Naive thymus-derived CD4-positive, alpha-beta T cell (primary cell): ENCODE results near the gene CPXM2. TPM values are rescaled to one million over a fixed set of nuclear protein-coding genes. Genes with fewer than 3 reads are reported as not detected.
"Not testable (repeated sequence)": the region's sequence is repeated elsewhere in the genome, so short reads cannot be mapped to it uniquely, and the experiment has no call there.

Source experiments
- ATAC-seq: fragments of 150-1000 bp; cut with Tn5 transposase; 2 replicates; pipeline ENCODE4 v1.10.0; 2021; ENCODE audit warnings: mild to moderate bottlenecking, moderate library complexity
- CTCF ChIA-PET: fragments of 350-600 bp; sonication (Branson Sonifier 250); formaldehyde crosslinking; loops from one replicate; lab custom pipeline; 2021; ENCODE audit warnings: antibody characterized with exemption; lab: Charles Lee
- POLR2A ChIA-PET: fragments of 350-600 bp; sonication (Branson Sonifier 250); formaldehyde crosslinking; loops from one replicate; lab custom pipeline; 2021; ENCODE audit warnings: antibody characterized with exemption, inconsistent platforms; lab: Charles Lee
- DNase-seq, 9 donors: peaks; one replicate each; pipeline versions ENCODE4 v3.0.0 to v3.0.0-alpha.2; 2020 to 2022; ENCODE audit warnings: mixed read lengths in 1 of 9
- H3K27ac ChIP-seq: one replicate; pipeline ENCODE4 v1.7.0; 2013; ENCODE audit warnings: mild to moderate bottlenecking, low read depth, low read length, moderate library complexity
- H3K27me3 ChIP-seq, 2 donors: one replicate each; pipeline ENCODE4 v1.7.0; 2013; ENCODE audit warnings: low read length in 2 of 2, mild to moderate bottlenecking in 2 of 2, moderate library complexity in 2 of 2; ENCODE audit not compliant: control insufficient read depth in 2 of 2, insufficient read depth in 2 of 2
- H3K36me3 ChIP-seq, 3 experiments: 1 replicate in 2 of 3; 2 replicates in 1 of 3; pipeline ENCODE4 v1.7.0; 2013; ENCODE audit warnings: low read length in 3 of 3, mild to moderate bottlenecking in 3 of 3, moderate library complexity in 1 of 3; ENCODE audit not compliant: insufficient read depth in 3 of 3, control insufficient read depth in 2 of 3
- H3K4me1 ChIP-seq, 2 donors: one replicate each; pipeline ENCODE4 v1.7.0; 2013; ENCODE audit warnings: low read length in 2 of 2, mild to moderate bottlenecking in 2 of 2, moderate library complexity in 1 of 2; ENCODE audit not compliant: control insufficient read depth in 2 of 2, insufficient read depth in 2 of 2
- H3K4me3 ChIP-seq: 2 replicates; pipeline ENCODE4 v1.7.0; 2013; ENCODE audit warnings: mild to moderate bottlenecking, low read length
- H3K9me3 ChIP-seq, 3 experiments: 1 replicate in 2 of 3; 2 replicates in 1 of 3; pipeline ENCODE4 v1.7.0; 2013; ENCODE audit warnings: low read length in 3 of 3; ENCODE audit not compliant: control insufficient read depth in 2 of 3
- H3K27ac Mint-ChIP-seq, 9 donors: one replicate each; pipeline ENCODE4 v1.8.0; 2020 to 2022; ENCODE audit warnings: mixed read lengths in 9 of 9, mild to moderate bottlenecking in 8 of 9, moderate library complexity in 5 of 9, inconsistent platforms in 2 of 9
- H3K27me3 Mint-ChIP-seq, 5 donors: one replicate each; pipeline ENCODE4 v1.8.0; 2021 to 2022; ENCODE audit warnings: mixed read lengths in 5 of 5, mild to moderate bottlenecking in 1 of 5
- H3K36me3 Mint-ChIP-seq, 5 donors: one replicate each; pipeline ENCODE4 v1.8.0; 2020 to 2022; ENCODE audit warnings: mixed read lengths in 5 of 5, mild to moderate bottlenecking in 3 of 5, inconsistent platforms in 1 of 5
- H3K4me1 Mint-ChIP-seq, 7 donors: one replicate each; pipeline ENCODE4 v1.8.0; 2020 to 2022; ENCODE audit warnings: mixed read lengths in 7 of 7, mild to moderate bottlenecking in 3 of 7, inconsistent platforms in 1 of 7
- H3K4me3 Mint-ChIP-seq, 10 donors: one replicate each; pipeline ENCODE4 v1.8.0; 2020 to 2022; ENCODE audit warnings: mild to moderate bottlenecking in 10 of 10, mixed read lengths in 10 of 10, moderate library complexity in 6 of 10, inconsistent platforms in 2 of 10
- H3K9me3 Mint-ChIP-seq, 11 donors: one replicate each; pipeline ENCODE4 v1.8.0; 2020 to 2022; ENCODE audit warnings: mixed read lengths in 11 of 11, mild to moderate bottlenecking in 4 of 11, inconsistent platforms in 1 of 11, moderate library complexity in 1 of 11
- intact Hi-C, 2 donors: fragments of 100-400 bp; cut with micrococcal nuclease; formaldehyde crosslinking; loops; one replicate each; pipeline ENCODE4 v1.15.1; 2023
- polyA plus RNA-seq, 2 donors: library from polyadenylated mRNA; unstranded; fragments of 300-500 nt; fragmentation: Illumina TruSeq; gene quantifications; one replicate each; pipeline ENCODE4 v1.2.3, GENCODE V29; 2021
- total RNA-seq, 6 experiments: library from RNA in 5 of 6; stranded (reverse) in 5 of 6; gene quantifications; 1 replicate in 5 of 6; 2 replicates in 1 of 6; pipeline ENCODE4 v1.2.3 and lab custom pipeline; 2021 to 2026

CPXM2 gene
- total and polyA plus RNA-seq, 7 experiments from 2014 or later, result not detected

- no peak overlapping the region for H3K4me3 Mint-ChIP-seq
- H3K36me3 Mint-ChIP-seq, result no peaks in the 10 kb centered on the region
- Histone ChIP-seq H3K4me3 (no peak overlapping the region), H3K9me3 (no peaks in the 10 kb centered on the region), H3K4me1 (no peaks in the 10 kb centered on the region), H3K27ac (no peak overlapping the region), H3K36me3 (no peaks in the 10 kb centered on the region), H3K27me3 (no peaks in the 10 kb centered on the region)
- ChIA-PET CTCF (no interaction called here), POLR2A (no interaction called here)
- intact Hi-C loops, result no loop called here
- no peak overlapping the region for H3K27ac Mint-ChIP-seq
- no peaks in the 10 kb centered on the region for H3K4me1 Mint-ChIP-seq
- ATAC-seq (no peak), DNase-seq (no peak)
- H3K9me3 Mint-ChIP-seq, result no peaks in the 10 kb centered on the region
- peaks cover 0 to 15% (median 10%) of the 10 kb centered on the region in 5 donors for H3K27me3 Mint-ChIP-seq
Observed at GRCh38 chr10:123744224-123744536, 147.4 kb downstream of the CPXM2 start.

GRCh38 chr10:123743441-123744223 is 148.0 kb downstream of the CPXM2 start:
- no peak overlapping the region for H3K27ac ChIP-seq
- Mint-ChIP-seq H3K36me3 (peaks cover 0 to 3% (median 0%) of the 10 kb centered on the region in 5 donors), H3K27me3 (peaks cover 0 to 20% (median 10%) of the 10 kb centered on the region in 5 donors), H3K4me1 (no peaks in the 10 kb centered on the region), H3K4me3 (no peak overlapping the region), H3K27ac (no peak overlapping the region), H3K9me3 (peaks cover 0 to 4% (median 0%) of the 10 kb centered on the region in 11 donors)
- CTCF ChIA-PET, result no interaction called here
- H3K4me1 ChIP-seq, result no peaks in the 10 kb centered on the region
- H3K4me3 ChIP-seq, result no peak overlapping the region
- DNase-seq (no peak), ATAC-seq (no peak)
- no peaks in the 10 kb centered on the region for H3K27me3 ChIP-seq
- no peaks in the 10 kb centered on the region for H3K36me3 ChIP-seq
- intact Hi-C loops, result no loop called here
- POLR2A ChIA-PET, result no interaction called here
- no peaks in the 10 kb centered on the region for H3K9me3 ChIP-seq

GRCh38 chr10:123742751-123743440 is 148.7 kb downstream of the CPXM2 start:
- Mint-ChIP-seq H3K4me1 (no peaks in the 10 kb centered on the region), H3K27me3 (peaks cover 0 to 22% (median 10%) of the 10 kb centered on the region in 5 donors)
- POLR2A ChIA-PET, result no interaction called here

DNA sequence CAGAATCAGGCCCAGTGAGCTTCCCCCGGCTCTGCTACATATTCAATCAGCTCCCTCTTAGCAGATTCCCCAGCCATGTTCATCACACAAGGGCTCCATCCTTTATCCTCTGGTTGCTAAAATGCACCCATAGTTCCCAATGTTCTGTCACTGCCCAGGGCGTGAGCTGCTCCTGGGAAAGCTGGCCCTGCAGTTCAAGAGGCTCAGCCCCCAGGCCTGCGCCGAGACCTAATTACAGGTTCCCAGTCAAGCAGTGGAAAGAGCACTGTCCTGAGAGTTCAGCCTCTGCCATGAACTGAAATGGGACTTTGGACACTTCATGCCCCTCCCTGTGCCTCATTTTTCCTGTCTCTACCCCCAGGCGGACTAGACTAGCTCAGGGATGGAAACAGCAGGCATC is 149.9 kb downstream of the CPXM2 start:
- Mint-ChIP-seq H3K36me3 (peaks cover 0 to 3% (median 0%) of the 10 kb centered on the region in 5 donors), H3K4me3 (no peak overlapping the region), H3K27ac (no peak overlapping the region), H3K9me3 (peaks cover 0 to 10% (median 2%) of the 10 kb centered on the region in 11 donors), H3K27me3 (peaks cover 0 to 20% (median 10%) of the 10 kb centered on the region in 5 donors), H3K4me1 (no peaks in the 10 kb centered on the region)
- ChIA-PET POLR2A (no interaction called here), CTCF (interaction anchor here (0.6 kb wide), 1 partner anchor 316 kb away, joined by 3 read pairs; no protein-coding TSS in a partner anchor)
- DNase-seq, result no peak
- no peak overlapping the region for H3K27ac ChIP-seq
- no peak for ATAC-seq
- no peaks in the 10 kb centered on the region for H3K36me3 ChIP-seq
- intact Hi-C loops, result no loop called here
- no peaks in the 10 kb centered on the region for H3K27me3 ChIP-seq
- H3K4me1 ChIP-seq, result no peaks in the 10 kb centered on the region
- no peaks in the 10 kb centered on the region for H3K9me3 ChIP-seq
- H3K4me3 ChIP-seq, result no peak overlapping the region

More at GRCh38 chr10:123742751-123743440, 148.7 kb downstream of the CPXM2 start:
- ATAC-seq (no peak), DNase-seq (no peak)
- CTCF ChIA-PET, result no interaction called here
- Mint-ChIP-seq H3K4me3 (no peak overlapping the region), H3K9me3 (peaks cover 0 to 10% (median 0%) of the 10 kb centered on the region in 11 donors), H3K27ac (no peak overlapping the region), H3K36me3 (peaks cover 0 to 3% (median 0%) of the 10 kb centered on the region in 5 donors)
- intact Hi-C loops, result no loop called here
- Histone ChIP-seq H3K9me3 (no peaks in the 10 kb centered on the region), H3K27me3 (no peaks in the 10 kb centered on the region), H3K27ac (no peak overlapping the region), H3K4me3 (no peak overlapping the region), H3K36me3 (no peaks in the 10 kb centered on the region), H3K4me1 (no peaks in the 10 kb centered on the region)

DNA sequence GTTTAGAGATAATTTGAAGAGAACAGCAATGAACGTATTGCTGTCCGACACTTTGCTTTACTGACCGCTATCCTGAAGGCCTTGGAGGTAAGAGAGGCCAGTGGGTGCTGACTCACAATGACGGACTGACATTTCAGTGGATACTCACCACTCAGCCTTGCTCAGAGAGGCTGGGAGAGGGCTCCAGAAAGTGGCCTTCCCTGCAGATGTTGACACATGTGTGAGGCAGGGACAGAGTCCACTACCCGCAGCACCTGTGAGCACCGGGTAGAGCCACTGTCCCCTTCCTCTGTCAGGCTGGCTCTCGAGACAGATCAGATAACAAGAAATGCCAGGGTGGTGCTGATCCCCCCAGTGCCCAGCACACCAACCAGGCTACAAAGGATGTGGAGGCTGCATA is 150.5 kb downstream of the CPXM2 start:
- CTCF ChIA-PET, result no interaction called here
- no peaks in the 10 kb centered on the region for H3K4me1 ChIP-seq

DNA sequence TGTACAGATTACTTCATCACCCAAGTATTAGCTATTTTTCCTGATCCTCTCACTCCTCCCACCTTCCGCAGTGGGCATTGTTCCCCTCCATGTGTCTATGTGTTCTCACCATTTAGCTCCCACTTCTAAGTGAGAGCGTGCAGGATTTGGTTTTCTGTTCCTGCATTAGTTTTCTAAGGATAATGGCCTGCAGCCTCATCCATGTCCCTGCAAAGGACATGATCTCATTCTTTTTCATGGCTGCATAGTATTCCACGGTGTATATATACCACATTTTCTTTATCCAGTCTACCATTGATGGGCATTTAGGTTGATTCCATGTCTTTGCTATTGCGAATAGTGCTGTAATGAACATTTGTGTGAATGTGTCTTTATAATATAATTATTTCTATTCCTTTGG is 154.7 kb downstream of the CPXM2 start:
- H3K27me3 ChIP-seq, intact Hi-C loops, H3K36me3 ChIP-seq, H3K9me3 ChIP-seq, H3K4me1 Mint-ChIP-seq, CTCF ChIA-PET, POLR2A ChIA-PET, H3K27ac Mint-ChIP-seq, H3K4me3 Mint-ChIP-seq, ATAC-seq, H3K4me1 ChIP-seq, H3K36me3 Mint-ChIP-seq, H3K4me3 ChIP-seq, DNase-seq, H3K27ac ChIP-seq: not testable (repeated sequence)
- Mint-ChIP-seq H3K9me3 (peaks cover 0 to 20% (median 2%) of the 10 kb centered on the region in 11 donors), H3K27me3 (peaks cover 0 to 14% (median 0%) of the 10 kb centered on the region in 5 donors)

More for the DNA sequence above, 150.5 kb downstream of the CPXM2 start:
- Mint-ChIP-seq H3K4me3 (no peak overlapping the region), H3K9me3 (peaks cover 0 to 10% (median 2%) of the 10 kb centered on the region in 11 donors), H3K4me1 (no peaks in the 10 kb centered on the region), H3K36me3 (peaks cover 0 to 3% (median 0%) of the 10 kb centered on the region in 5 donors), H3K27ac (no peak overlapping the region), H3K27me3 (peaks cover 0 to 19% (median 10%) of the 10 kb centered on the region in 5 donors)
- DNase-seq (no peak), ATAC-seq (no peak)
- H3K27me3 ChIP-seq, result no peaks in the 10 kb centered on the region
- no peak overlapping the region for H3K4me3 ChIP-seq
- POLR2A ChIA-PET, result no interaction called here
- intact Hi-C loops, result no loop called here
- no peaks in the 10 kb centered on the region for H3K36me3 ChIP-seq
- no peak overlapping the region for H3K27ac ChIP-seq
- no peaks in the 10 kb centered on the region for H3K9me3 ChIP-seq
